Measurements from ENCODE around the gene RAB1A. TPM values are rescaled to one million over a fixed set of nuclear protein-coding genes. Genes with fewer than 3 reads are reported as not detected.

RAB1A gene
- total and polyA plus RNA-seq, 4 donors: 118 to 165 (median 130) TPM

GRCh38 chr2:65046633-65047407 is 83.1 kb downstream of the RAB1A start:
- Histone ChIP-seq H3K27ac (ENCODE audit: low read depth in 1 of 2, low read length in 2 of 2) (no peak overlapping the region), H3K27me3 (ENCODE audit: control insufficient read depth in 1 of 2, insufficient read depth in 2 of 2, low read length in 1 of 2) (no peaks in the 10 kb centered on the region), H3K4me1 (ENCODE audit: control insufficient read depth in 1 of 2, insufficient read depth in 2 of 2, low read length in 2 of 2) (no peaks in the 10 kb centered on the region), H3K9me3 (ENCODE audit: control insufficient read depth, low read length) (no peaks in the 10 kb centered on the region), H3K4me3 (ENCODE audit: low read length in 2 of 2) (no peak overlapping the region), H3K36me3 (ENCODE audit: control insufficient read depth in 1 of 2, insufficient read depth in 2 of 2, low read length in 1 of 2) (no peaks in the 10 kb centered on the region)
- DNase-seq (no peak), ATAC-seq (ENCODE audit: low FRiP score) (no peak)
- WGBS, 2 donors: 82 to 87% methylated on average over 11 of the region's 11 CpGs
- intact Hi-C loops (cut with DNase I): no loop called here

- Histone ChIP-seq H3K27me3 (ENCODE audit: control insufficient read depth in 1 of 2, insufficient read depth in 2 of 2, low read length in 1 of 2) (no peaks in the 10 kb centered on the region), H3K36me3 (ENCODE audit: control insufficient read depth in 1 of 2, insufficient read depth in 2 of 2, low read length in 1 of 2) (no peaks in the 10 kb centered on the region), H3K4me1 (ENCODE audit: control insufficient read depth in 1 of 2, insufficient read depth in 2 of 2, low read length in 2 of 2) (no peaks in the 10 kb centered on the region), H3K4me3 (ENCODE audit: low read length in 2 of 2) (no peak overlapping the region), H3K27ac (ENCODE audit: low read depth in 1 of 2, low read length in 2 of 2) (no peak overlapping the region), H3K9me3 (ENCODE audit: control insufficient read depth, low read length) (no peaks in the 10 kb centered on the region)
- 56 to 57% methylated on average over 10 of the region's 10 CpGs for WGBS, 2 donors
- DNase-seq (no peak), ATAC-seq (ENCODE audit: low FRiP score) (no peak)
- intact Hi-C loops (cut with DNase I): no loop called here
Measured at GRCh38 chr2:65045651-65046050, 84.3 kb downstream of the RAB1A start.

- DNase-seq (no peak), ATAC-seq (ENCODE audit: low FRiP score) (no peak)
- intact Hi-C loops (cut with DNase I): no loop called here
- Histone ChIP-seq H3K9me3 (ENCODE audit: control insufficient read depth, low read length) (no peaks in the 10 kb centered on the region), H3K27me3 (ENCODE audit: control insufficient read depth in 1 of 2, insufficient read depth in 2 of 2, low read length in 1 of 2) (no peaks in the 10 kb centered on the region), H3K36me3 (ENCODE audit: control insufficient read depth in 1 of 2, insufficient read depth in 2 of 2, low read length in 1 of 2) (no peaks in the 10 kb centered on the region), H3K27ac (ENCODE audit: low read depth in 1 of 2, low read length in 2 of 2) (no peak overlapping the region), H3K4me1 (ENCODE audit: control insufficient read depth in 1 of 2, insufficient read depth in 2 of 2, low read length in 2 of 2) (no peaks in the 10 kb centered on the region), H3K4me3 (ENCODE audit: low read length in 2 of 2) (no peak overlapping the region)
- WGBS, 2 donors: 95% methylated on average over 7 of the region's 7 CpGs
Measured at GRCh38 chr2:65044097-65044735, 85.7 kb downstream of the RAB1A start.

- H3K4me3 ChIP-seq (ENCODE audit: low read length in 2 of 2): no peak overlapping the region
Measured at GRCh38 chr2:65043001-65043400, 86.9 kb downstream of the RAB1A start.

GRCh38 chr2:65040400-65041261 is 89.3 kb downstream of the RAB1A start:
- H3K27me3 ChIP-seq (ENCODE audit: control insufficient read depth in 1 of 2, insufficient read depth in 2 of 2, low read length in 1 of 2): no peaks in the 10 kb centered on the region
- ATAC-seq (ENCODE audit: low FRiP score): peak; percentile 96
- H3K27ac ChIP-seq (ENCODE audit: low read depth in 1 of 2, low read length in 2 of 2): no peak overlapping the region
- H3K4me1 ChIP-seq (ENCODE audit: control insufficient read depth in 1 of 2, insufficient read depth in 2 of 2, low read length in 2 of 2): no peaks in the 10 kb centered on the region
- peak; percentile 90 to 92 for DNase-seq
- H3K36me3 ChIP-seq (ENCODE audit: control insufficient read depth in 1 of 2, insufficient read depth in 2 of 2, low read length in 1 of 2): no peaks in the 10 kb centered on the region
- 24 to 26% methylated on average over 13 of the region's 13 CpGs for WGBS, 2 donors
- intact Hi-C loops (cut with DNase I): loop anchor here (1.0 kb wide), 1 partner anchor 123 kb away; no protein-coding TSS in a partner anchor
- no peak overlapping the region for H3K4me3 ChIP-seq (ENCODE audit: low read length in 2 of 2)
- no peaks in the 10 kb centered on the region for H3K9me3 ChIP-seq (ENCODE audit: control insufficient read depth, low read length)

More at GRCh38 chr2:65043001-65043400, 86.9 kb downstream of the RAB1A start:
- no peak for DNase-seq
- Histone ChIP-seq H3K36me3 (ENCODE audit: control insufficient read depth in 1 of 2, insufficient read depth in 2 of 2, low read length in 1 of 2) (no peaks in the 10 kb centered on the region), H3K9me3 (ENCODE audit: control insufficient read depth, low read length) (no peaks in the 10 kb centered on the region), H3K27me3 (ENCODE audit: control insufficient read depth in 1 of 2, insufficient read depth in 2 of 2, low read length in 1 of 2) (no peaks in the 10 kb centered on the region), H3K27ac (ENCODE audit: low read depth in 1 of 2, low read length in 2 of 2) (no peak overlapping the region), H3K4me1 (ENCODE audit: control insufficient read depth in 1 of 2, insufficient read depth in 2 of 2, low read length in 2 of 2) (no peaks in the 10 kb centered on the region)
- 72 to 77% methylated on average over 2 of the region's 2 CpGs for WGBS, 2 donors
- intact Hi-C loops (cut with DNase I): no loop called here
- ATAC-seq (ENCODE audit: low FRiP score): no peak

GRCh38 chr2:65039640-65040039 is 90.3 kb downstream of the RAB1A start:
- H3K4me3 ChIP-seq (ENCODE audit: low read length in 2 of 2): no peak overlapping the region
- intact Hi-C loops (cut with DNase I): loop anchor here (1.0 kb wide), 1 partner anchor 122 kb away; no protein-coding TSS in a partner anchor
- no peaks in the 10 kb centered on the region for H3K4me1 ChIP-seq (ENCODE audit: control insufficient read depth in 1 of 2, insufficient read depth in 2 of 2, low read length in 2 of 2)
- ATAC-seq (ENCODE audit: low FRiP score) (no peak), DNase-seq (no peak)
- 91 to 94% methylated on average over 3 of the region's 3 CpGs for WGBS, 2 donors
- H3K36me3 ChIP-seq (ENCODE audit: control insufficient read depth in 1 of 2, insufficient read depth in 2 of 2, low read length in 1 of 2): no peaks in the 10 kb centered on the region
- H3K27ac ChIP-seq (ENCODE audit: low read depth in 1 of 2, low read length in 2 of 2): no peak overlapping the region
- H3K27me3 ChIP-seq (ENCODE audit: control insufficient read depth in 1 of 2, insufficient read depth in 2 of 2, low read length in 1 of 2): no peaks in the 10 kb centered on the region
- no peaks in the 10 kb centered on the region for H3K9me3 ChIP-seq (ENCODE audit: control insufficient read depth, low read length)

- no peak for ATAC-seq (ENCODE audit: low FRiP score)
- intact Hi-C loops (cut with DNase I): no loop called here
- no peak for DNase-seq
- Histone ChIP-seq H3K9me3 (ENCODE audit: control insufficient read depth, low read length) (no peaks in the 10 kb centered on the region), H3K27ac (ENCODE audit: low read depth in 1 of 2, low read length in 2 of 2) (no peak overlapping the region), H3K36me3 (ENCODE audit: control insufficient read depth in 1 of 2, insufficient read depth in 2 of 2, low read length in 1 of 2) (no peaks in the 10 kb centered on the region), H3K27me3 (ENCODE audit: control insufficient read depth in 1 of 2, insufficient read depth in 2 of 2, low read length in 1 of 2) (no peaks in the 10 kb centered on the region), H3K4me1 (ENCODE audit: control insufficient read depth in 1 of 2, insufficient read depth in 2 of 2, low read length in 2 of 2) (no peaks in the 10 kb centered on the region), H3K4me3 (ENCODE audit: low read length in 2 of 2) (no peak overlapping the region)
- 80 to 86% methylated on average over 3 of the region's 3 CpGs for WGBS, 2 donors
Measured at GRCh38 chr2:65037178-65037577, 92.7 kb downstream of the RAB1A start.
